Measurements from ENCODE around the gene AGXT.

The AGXT gene

GRCh38 chr2:240869956-240870875 lies 1.6 kb downstream of the AGXT start:
- DNase-seq: no peak

GRCh38 chr2:240871071-240871958 lies 2.7 kb downstream of the AGXT start:
- no peak for DNase-seq

GRCh38 chr2:240872317-240873097 lies 3.9 kb downstream of the AGXT start:
- no peak for DNase-seq

GRCh38 chr2:240873098-240873788 lies 4.6 kb downstream of the AGXT start:
- DNase-seq: no peak

- no peak for DNase-seq
Measured at GRCh38 chr2:240873805-240874714, 5.4 kb downstream of the AGXT start.

- no peak for DNase-seq
Measured at GRCh38 chr2:240874715-240875227, 6.1 kb downstream of the AGXT start.

GRCh38 chr2:240875228-240876034 lies 6.8 kb downstream of the AGXT start:
- no peak for DNase-seq

- no peak for DNase-seq
Measured at GRCh38 chr2:240876035-240876474, 7.4 kb downstream of the AGXT start.

- no peak for DNase-seq
Measured at GRCh38 chr2:240876475-240877251, 8.0 kb downstream of the AGXT start.

- no peak for DNase-seq
Measured at GRCh38 chr2:240877460-240878340, 9.1 kb downstream of the AGXT start.

GRCh38 chr2:240878341-240878936 lies 9.8 kb downstream of the AGXT start:
- no peak for DNase-seq

GRCh38 chr2:240879105-240879504 lies 10.5 kb downstream of the AGXT start:
- no peak for DNase-seq

GRCh38 chr2:240881913-240882312 lies 13.3 kb downstream of the AGXT start:
- DNase-seq: no peak

- no peak for DNase-seq
Measured at GRCh38 chr2:240884221-240884620, 15.6 kb downstream of the AGXT start.

- DNase-seq: no peak
Measured at GRCh38 chr2:240884745-240885144, 16.1 kb downstream of the AGXT start.

GRCh38 chr2:240885566-240885965 lies 16.9 kb downstream of the AGXT start:
- no peak for DNase-seq

- peak; percentile 47 for DNase-seq
Measured at GRCh38 chr2:240886023-240886565, 17.5 kb downstream of the AGXT start.

Measured in OCI-M1 (cell line).